AG08396 (cell line): ENCODE results near the gene ALDH16A1.
"Not testable (repeated sequence)": the region's sequence is repeated elsewhere in the genome, so short reads cannot be mapped to it uniquely, and the experiment has no call there.

ENCODE experiments used
- DNase-seq: peaks from one replicate; pipeline ENCODE4 v3.0.0; 2012; ENCODE audit warnings: low spot score, mixed read lengths

ALDH16A1 gene

GRCh38 chr19:49465371-49465770, 12.3 kb downstream of the ALDH16A1 start:
- DNase-seq = no peak

- DNase-seq = no peak
Observed at GRCh38 chr19:49468199-49468598, 15.2 kb downstream of the ALDH16A1 start.

GRCh38 chr19:49468746-49469447, 15.9 kb downstream of the ALDH16A1 start:
- no peak for DNase-seq

- no peak for DNase-seq
Observed at GRCh38 chr19:49469828-49470614, 17.0 kb downstream of the ALDH16A1 start.

GRCh38 chr19:49470615-49470978, 17.6 kb downstream of the ALDH16A1 start:
- no peak for DNase-seq

GRCh38 chr19:49472936-49473335, 19.9 kb downstream of the ALDH16A1 start:
- DNase-seq = no peak

GRCh38 chr19:49473501-49473867, 20.5 kb downstream of the ALDH16A1 start:
- not testable (repeated sequence) for DNase-seq

GRCh38 chr19:49473868-49474541, 21.0 kb downstream of the ALDH16A1 start, which contains the start of gene FLT3LG:
Gene FLT3LG (plus strand): TSS chr19:49474215. CDS start chr19:49474640, 425 bp downstream.
- peak; percentile 96 for DNase-seq

- no peak for DNase-seq
Observed at GRCh38 chr19:49474542-49474924, 21.5 kb downstream of the ALDH16A1 start.

GRCh38 chr19:49475191-49475917, 22.3 kb downstream of the ALDH16A1 start:
- DNase-seq = no peak

GRCh38 chr19:49475995-49476880, 23.2 kb downstream of the ALDH16A1 start:
- peak; percentile 50 for DNase-seq

GRCh38 chr19:49479975-49480628, 27.1 kb downstream of the ALDH16A1 start:
- no peak for DNase-seq

GRCh38 chr19:49481020-49481683, 28.1 kb downstream of the ALDH16A1 start:
- no peak for DNase-seq

GRCh38 chr19:49486232-49486631, 33.2 kb downstream of the ALDH16A1 start:
- DNase-seq = no peak

- no peak for DNase-seq
Observed at GRCh38 chr19:49486710-49487276, 33.8 kb downstream of the ALDH16A1 start.

GRCh38 chr19:49487277-49488045, 34.4 kb downstream of the ALDH16A1 start, which contains the start of gene RPL13A:
Gene RPL13A (plus strand): TSS chr19:49487608. CDS start chr19:49487630, 22 bp downstream.
- DNase-seq = peak; percentile 98

GRCh38 chr19:49488046-49488862, 35.2 kb downstream of the ALDH16A1 start:
- DNase-seq = no peak
